Rectal smooth muscle tissue (tissue), 1 donor: ENCODE data around the gene IDH3G.
"Not testable (repeated sequence)": the region's sequence is repeated elsewhere in the genome, so short reads cannot be mapped to it uniquely, and the experiment has no call there.

Experiments used
- H3K27ac ChIP-seq: one replicate; pipeline ENCODE4 v1.7.0; 2013; ENCODE audit warnings: low read depth, low read length, inconsistent platforms
- H3K27me3 ChIP-seq: one replicate; pipeline ENCODE4 v1.7.0; 2013; ENCODE audit warnings: low read length; ENCODE audit not compliant: control insufficient read depth, insufficient read depth
- H3K36me3 ChIP-seq: one replicate; pipeline ENCODE4 v1.7.0; 2013; ENCODE audit warnings: low read length; ENCODE audit not compliant: control insufficient read depth, insufficient read depth
- H3K4me1 ChIP-seq: one replicate; pipeline ENCODE4 v1.7.0; 2013; ENCODE audit warnings: low read length; ENCODE audit not compliant: control insufficient read depth, insufficient read depth
- H3K4me3 ChIP-seq: one replicate; pipeline ENCODE4 v1.7.0; 2013; ENCODE audit warnings: low read length
- H3K9ac ChIP-seq: one replicate; pipeline ENCODE4 v1.7.0; 2013; ENCODE audit warnings: low read length

Gene IDH3G

GRCh38 chrX:153766098-153766817 lies 27.9 kb downstream of the IDH3G start:
- Histone ChIP-seq H3K27ac (peak overlapping the region; percentile 79), H3K4me3 (peak overlapping the region; percentile 42)

GRCh38 chrX:153765138-153766079 lies 28.8 kb downstream of the IDH3G start:
- H3K4me1 ChIP-seq: peaks cover 4% of the 10 kb centered on the region
- H3K36me3 ChIP-seq: no peaks in the 10 kb centered on the region
- no peak overlapping the region for H3K9ac ChIP-seq
- no peaks in the 10 kb centered on the region for H3K27me3 ChIP-seq
- H3K4me3 ChIP-seq: peak overlapping the region; percentile 46
- peak overlapping the region; percentile 79 for H3K27ac ChIP-seq

More at GRCh38 chrX:153766098-153766817, 27.9 kb downstream of the IDH3G start:
- H3K27me3 ChIP-seq: no peaks in the 10 kb centered on the region
- peaks cover 4% of the 10 kb centered on the region for H3K4me1 ChIP-seq
- peak overlapping the region; percentile 47 for H3K9ac ChIP-seq
- no peaks in the 10 kb centered on the region for H3K36me3 ChIP-seq

- H3K36me3 ChIP-seq: no peaks in the 10 kb centered on the region
- peak overlapping the region; percentile 46 for H3K4me3 ChIP-seq
- H3K9ac ChIP-seq: no peak overlapping the region
- H3K4me1 ChIP-seq: peaks cover 4% of the 10 kb centered on the region
- H3K27ac ChIP-seq: peak overlapping the region; percentile 79
- no peaks in the 10 kb centered on the region for H3K27me3 ChIP-seq
These were observed 29.4 kb downstream of the IDH3G start for GRCh38 chrX:153764786-153765137.

- Histone ChIP-seq H3K9ac (no peak within 1 kb of the TSS), H3K27me3 (no peaks in the 10 kb centered on the region), H3K36me3 (no peaks in the 10 kb centered on the region), H3K4me1 (peaks cover 4% of the 10 kb centered on the region), H3K27ac (peak within 1 kb of the TSS; percentile 79), H3K4me3 (peak within 1 kb of the TSS; percentile 46)
These were observed 30.0 kb downstream of the IDH3G start, which contains the start of gene PLXNB3 for GRCh38 chrX:153763989-153764755. PLXNB3 (plus strand) TSS chrX:153764249; CDS start chrX:153765536, 1,287 bp downstream.

GRCh38 chrX:153763298-153763932 lies 30.8 kb downstream of the IDH3G start:
- no peaks in the 10 kb centered on the region for H3K36me3 ChIP-seq
- H3K27ac ChIP-seq: no peak overlapping the region
- no peak overlapping the region for H3K9ac ChIP-seq
- no peaks in the 10 kb centered on the region for H3K27me3 ChIP-seq
- H3K4me3 ChIP-seq: no peak overlapping the region
- H3K4me1 ChIP-seq: peaks cover 4% of the 10 kb centered on the region

GRCh38 chrX:153762626-153763173 lies 31.5 kb downstream of the IDH3G start:
- peaks cover 4% of the 10 kb centered on the region for H3K4me1 ChIP-seq
- no peak overlapping the region for H3K4me3 ChIP-seq
- no peaks in the 10 kb centered on the region for H3K27me3 ChIP-seq
- no peak overlapping the region for H3K9ac ChIP-seq
- H3K36me3 ChIP-seq: no peaks in the 10 kb centered on the region
- H3K27ac ChIP-seq: no peak overlapping the region

- Histone ChIP-seq H3K36me3 (no peaks in the 10 kb centered on the region), H3K4me1 (peaks cover 3% of the 10 kb centered on the region), H3K27me3 (no peaks in the 10 kb centered on the region), H3K4me3 (no peak overlapping the region), H3K9ac (no peak overlapping the region), H3K27ac (no peak overlapping the region)
These were observed 32.3 kb downstream of the IDH3G start for GRCh38 chrX:153761863-153762262.

GRCh38 chrX:153755136-153755535 lies 39.0 kb downstream of the IDH3G start:
- H3K9ac ChIP-seq: no peak overlapping the region
- no peak overlapping the region for H3K27ac ChIP-seq
- no peaks in the 10 kb centered on the region for H3K4me1 ChIP-seq
- no peaks in the 10 kb centered on the region for H3K27me3 ChIP-seq
- H3K36me3 ChIP-seq: no peaks in the 10 kb centered on the region
- no peak overlapping the region for H3K4me3 ChIP-seq

- Histone ChIP-seq H3K27ac (no peak overlapping the region), H3K27me3 (no peaks in the 10 kb centered on the region), H3K4me1 (no peaks in the 10 kb centered on the region), H3K36me3 (no peaks in the 10 kb centered on the region), H3K4me3 (no peak overlapping the region), H3K9ac (no peak overlapping the region)
These were observed 43.9 kb downstream of the IDH3G start for GRCh38 chrX:153750127-153750774.

GRCh38 chrX:153749017-153749416 lies 45.2 kb downstream of the IDH3G start:
- H3K4me3 ChIP-seq, H3K4me1 ChIP-seq, H3K9ac ChIP-seq, H3K27me3 ChIP-seq, H3K36me3 ChIP-seq, H3K27ac ChIP-seq: not testable (repeated sequence)

- not testable (repeated sequence) for H3K27me3 ChIP-seq, H3K36me3 ChIP-seq, H3K4me3 ChIP-seq, H3K4me1 ChIP-seq, H3K27ac ChIP-seq, H3K9ac ChIP-seq
These were observed 47.2 kb downstream of the IDH3G start for GRCh38 chrX:153746991-153747390.
